ENCODE measurements around the gene EZH1. TPM values are rescaled to one million over a fixed set of nuclear protein-coding genes. Genes with fewer than 3 reads are reported as not detected.

EZH1 gene
- 9.6 and 13.5 TPM in 2 replicates for total RNA-seq

GRCh38 chr17:42744806-42745617, at the start of gene EZH1:
Gene EZH1, minus strand, starts transcription at chr17:42745040. Its CDS starts 16,099 bp downstream, at chr17:42728941.

DNA sequence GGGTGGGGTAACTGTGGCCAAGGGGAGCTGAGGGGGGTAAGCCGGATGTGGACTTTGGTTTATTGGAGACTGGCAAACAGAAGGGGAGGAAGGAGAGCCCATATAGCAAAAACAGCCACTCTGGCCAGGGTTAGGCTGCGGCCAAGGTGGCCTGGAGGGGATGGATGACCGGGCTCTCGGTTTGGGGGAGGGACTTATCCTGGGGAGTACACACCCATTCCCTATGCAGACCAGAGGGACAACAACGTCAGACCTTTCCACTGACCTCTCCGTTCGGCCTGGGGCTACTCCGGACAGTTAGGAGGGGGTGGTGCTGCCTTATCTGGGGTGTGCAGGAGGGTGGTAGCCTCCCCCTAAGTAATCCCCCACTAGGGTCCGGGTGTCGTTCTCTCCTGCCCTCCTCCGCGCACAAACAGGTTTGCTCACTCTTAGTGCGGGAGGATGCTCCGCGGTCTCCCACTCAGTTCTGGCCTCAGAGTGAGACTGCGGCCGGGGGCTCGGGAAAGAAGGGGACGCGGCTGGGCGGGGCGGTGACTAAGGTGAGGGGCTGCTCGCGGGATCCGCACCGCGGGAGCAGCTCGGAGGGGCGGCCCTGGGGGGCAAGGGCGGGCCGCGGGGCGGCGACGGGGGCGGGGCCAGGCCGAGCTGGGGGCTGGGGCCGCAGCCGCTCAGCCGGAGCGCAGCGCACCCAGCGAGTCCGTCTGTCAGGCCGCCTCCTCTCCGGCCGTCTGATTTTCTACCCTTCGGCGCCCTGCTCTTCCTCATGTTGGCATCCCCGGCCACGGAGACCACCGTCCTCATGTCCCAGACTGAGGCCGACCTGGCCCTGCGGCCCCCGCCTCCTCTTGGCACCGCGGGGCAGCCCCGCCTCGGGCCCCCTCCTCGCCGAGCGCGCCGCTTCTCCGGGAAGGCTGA, 35.4 kb upstream of the EZH1 start, which contains the start of gene WNK4:
Gene WNK4 (plus strand): TSS at position 675 of the 915 bp plus-strand sequence. CDS start 89 bp downstream, at position 764.

DNA sequence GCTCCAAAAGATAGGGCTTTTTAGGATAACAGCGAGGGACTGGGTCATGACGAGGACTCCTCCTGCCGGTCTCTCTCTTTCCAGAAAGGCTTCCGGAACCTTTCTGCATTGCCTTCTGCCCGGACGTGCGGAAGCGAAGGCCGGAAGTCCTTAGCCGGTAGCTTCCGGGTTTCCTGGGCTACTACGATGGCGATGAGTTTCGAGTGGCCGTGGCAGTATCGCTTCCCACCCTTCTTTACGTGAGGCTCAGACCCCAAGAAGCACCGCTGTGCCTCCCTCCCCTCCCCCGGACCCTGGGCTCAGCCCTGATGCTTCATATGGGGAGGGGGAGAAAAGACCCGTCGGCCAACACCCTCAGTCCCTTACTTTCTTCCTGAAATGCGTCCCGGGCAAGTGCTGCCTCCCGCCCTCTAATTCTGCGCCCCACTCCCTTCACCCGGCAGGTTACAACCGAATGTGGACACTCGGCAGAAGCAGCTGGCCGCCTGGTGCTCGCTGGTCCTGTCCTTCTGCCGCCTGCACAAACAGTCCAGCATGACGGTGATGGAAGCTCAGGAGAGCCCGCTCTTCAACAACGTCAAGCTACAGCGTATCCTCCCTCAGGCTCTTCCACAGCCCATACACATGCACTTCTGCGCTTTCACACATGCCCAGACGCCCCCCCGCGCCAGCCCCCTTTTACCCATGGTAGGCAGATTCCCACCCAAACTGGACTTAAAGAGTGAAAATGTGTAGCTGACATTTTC, 28.6 kb upstream of the EZH1 start, which contains the start of gene VPS25:
Gene VPS25 (plus strand): TSS at position 160 of the 746 bp plus-strand sequence. CDS start 27 bp downstream, at position 187.

GRCh38 chr17:42760652-42761581, 16.1 kb upstream of the EZH1 start, which contains the start of gene RAMP2:
Gene RAMP2, plus strand, starts transcription at chr17:42761227. Its CDS starts 35 bp downstream, at chr17:42761262.

DNA sequence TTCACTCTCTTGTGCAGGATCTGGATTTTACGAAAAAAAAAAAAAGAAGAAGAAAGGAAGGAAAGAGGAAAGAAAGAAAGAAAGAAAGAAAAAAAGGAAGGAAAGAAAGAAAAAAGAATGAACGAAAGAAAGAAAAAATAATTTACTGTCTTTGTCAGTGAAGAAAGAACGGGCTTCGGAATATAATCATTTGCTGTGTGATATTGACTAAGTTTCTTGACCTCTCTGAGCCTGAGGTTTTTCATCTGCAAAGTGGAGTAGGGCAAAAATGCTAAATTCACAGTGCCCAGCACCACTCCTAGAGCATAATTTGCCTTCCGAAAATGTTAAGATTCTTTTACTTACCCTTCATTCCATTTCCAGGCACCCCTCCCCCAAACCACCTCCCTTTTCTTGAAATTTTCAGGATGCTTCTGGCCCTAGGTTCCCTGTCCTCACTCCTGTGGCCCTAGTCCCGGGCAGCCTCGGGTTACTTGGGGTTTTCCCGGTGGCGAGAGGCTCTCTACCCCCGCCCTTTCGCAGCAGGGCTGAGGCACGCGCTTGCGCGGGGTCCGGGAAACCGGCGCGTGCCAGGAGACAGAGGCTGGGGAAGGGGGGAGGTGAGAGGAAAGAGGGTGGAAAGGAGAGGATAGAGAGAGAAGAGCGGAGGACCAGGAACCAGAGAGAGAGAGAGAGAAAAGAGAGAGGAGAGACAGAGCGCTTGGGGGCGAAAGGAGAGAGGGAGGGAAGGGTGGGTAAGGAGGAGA, 62.7 kb downstream of the EZH1 start, which contains the start of gene CNTNAP1:
Gene CNTNAP1 (plus strand): TSS at position 556 of the 746 bp plus-strand sequence. CDS start 299 bp downstream, outside the sequence.

DNA sequence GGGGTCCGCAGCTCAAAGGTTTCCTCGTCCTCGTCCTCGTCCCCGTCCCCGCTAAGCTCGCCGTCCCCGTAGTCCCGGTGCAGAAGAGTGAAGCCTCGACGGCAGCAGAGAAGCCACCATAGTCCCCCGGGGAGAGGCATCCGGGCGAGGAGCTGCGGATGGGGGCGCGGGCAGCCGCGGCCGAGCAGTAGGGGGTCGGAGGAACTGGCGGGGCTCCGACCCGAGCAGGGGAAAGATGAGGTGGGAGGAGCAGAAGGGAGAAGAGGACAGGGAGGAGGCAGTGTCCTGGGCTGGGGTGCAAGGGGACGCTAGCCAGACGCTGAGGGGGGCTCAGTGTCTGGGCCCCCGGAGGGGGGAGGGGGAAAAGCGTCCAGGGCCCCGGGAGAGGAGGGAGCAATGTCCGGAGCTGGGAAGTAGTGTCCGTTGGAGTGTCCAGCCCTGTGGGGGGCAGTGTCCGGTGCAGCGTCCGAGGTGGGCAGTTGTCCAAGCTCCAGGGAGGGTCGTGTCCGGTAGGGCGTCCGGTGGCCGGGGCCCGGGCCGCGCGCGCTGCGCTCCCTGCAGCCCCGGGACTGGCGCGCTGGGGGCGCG, 68.3 kb downstream of the EZH1 start, which contains the start of gene PLEKHH3:
Gene PLEKHH3 (minus strand): TSS at position 571 of the 588 bp plus-strand sequence. CDS start 431 bp downstream, at position 140.

DNA sequence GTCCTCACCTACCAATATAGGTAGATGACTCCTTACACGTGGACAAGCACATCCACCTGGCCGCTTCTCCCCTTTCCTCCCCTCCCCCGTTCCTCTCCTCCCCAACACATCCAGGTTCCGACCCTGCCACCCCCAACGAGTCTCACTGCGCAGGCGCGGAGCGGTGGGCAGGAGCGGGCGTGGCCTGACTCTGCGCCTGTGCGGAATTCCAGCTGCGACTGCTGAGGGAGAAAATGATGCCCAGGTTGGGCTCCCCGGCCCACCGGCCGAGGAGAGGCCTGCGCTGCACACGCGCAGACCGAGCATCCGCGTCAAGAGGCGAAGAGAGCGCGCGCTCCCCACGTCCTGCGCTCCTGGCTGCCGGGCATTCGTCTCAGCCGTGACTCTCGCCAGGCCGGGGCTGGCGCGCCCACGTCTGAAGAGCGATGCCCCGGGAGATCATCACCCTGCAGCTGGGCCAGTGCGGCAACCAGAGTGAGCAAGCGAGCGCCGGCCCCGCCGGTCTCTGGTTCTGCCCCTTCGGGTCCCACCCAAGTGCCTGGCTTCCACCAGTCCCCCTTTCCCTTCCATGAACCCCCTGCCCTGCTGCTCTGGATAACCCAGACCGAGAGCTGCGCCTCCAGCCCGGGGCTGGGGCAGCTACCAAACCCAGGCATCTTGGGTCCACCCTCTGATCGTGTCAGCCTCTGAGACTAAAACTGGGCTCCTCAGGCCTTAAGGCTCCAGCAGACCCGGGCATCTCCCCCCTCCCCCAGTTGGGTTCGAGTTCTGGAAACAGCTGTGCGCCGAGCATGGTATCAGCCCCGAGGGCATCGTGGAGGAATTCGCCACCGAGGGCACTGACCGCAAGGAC, 85.5 kb downstream of the EZH1 start, which contains the start of gene TUBG2:
Gene TUBG2 (plus strand): TSS at position 206 of the 853 bp plus-strand sequence. CDS start 220 bp downstream, at position 426.

Other genes with a start within 250 kb of the EZH1 start
- 68.9 and 84.5 TPM in 2 replicates for gene NAGLU, start 208.8 kb downstream of the EZH1 start, total RNA-seq
- gene HSD17B1, start 192.1 kb downstream of the EZH1 start, total RNA-seq, result 2.1 and 6.0 TPM in 2 replicates
- 15.7 and 33.8 TPM in 2 replicates for gene COASY, start 182.9 kb downstream of the EZH1 start, total RNA-seq
- gene MLX, start 177.9 kb downstream of the EZH1 start, total RNA-seq, result 30.8 and 35.6 TPM in 2 replicates
- 1.6 and 2.2 TPM in 2 replicates for gene PSMC3IP, start 167.3 kb downstream of the EZH1 start, total RNA-seq
- gene RETREG3, start 135.7 kb downstream of the EZH1 start, total RNA-seq, result 48.9 and 51.7 TPM in 2 replicates
- 43.9 and 57.3 TPM in 2 replicates for gene TUBG1, start 135.4 kb downstream of the EZH1 start, total RNA-seq
- 10.9 and 11.2 TPM in 2 replicates for gene TUBG2, start 85.8 kb downstream of the EZH1 start, total RNA-seq
- gene PLEKHH3, start 68.0 kb downstream of the EZH1 start, total RNA-seq, result 19.6 and 19.9 TPM in 2 replicates
- 1.3 and 7.8 TPM in 2 replicates for gene CCR10, start 63.2 kb downstream of the EZH1 start, total RNA-seq
- 25.3 and 49.4 TPM in 2 replicates for gene CNTNAP1, start 62.5 kb downstream of the EZH1 start, total RNA-seq
- gene RAMP2, start 16.2 kb upstream of the EZH1 start, total RNA-seq, result 0.65 and 1.4 TPM in 2 replicates
- 77.3 and 82.1 TPM in 2 replicates for gene VPS25, start 28.4 kb upstream of the EZH1 start, total RNA-seq
- 2.0 and 4.1 TPM in 2 replicates for gene WNK4, start 35.6 kb upstream of the EZH1 start, total RNA-seq
- gene COA3, start 53.7 kb upstream of the EZH1 start, total RNA-seq, result 64.2 and 69.5 TPM in 2 replicates
- not detected in 2 replicates for gene CNTD1, start 53.8 kb upstream of the EZH1 start, total RNA-seq
- gene BECN1, start 79.2 kb upstream of the EZH1 start, total RNA-seq, result 68.6 and 74.5 TPM in 2 replicates
- 67.7 and 107 TPM in 2 replicates for gene PSME3, start 88.4 kb upstream of the EZH1 start, total RNA-seq
- 0.65 TPM in 1 of 2 replicates, not detected in the other for gene AOC2, start 99.5 kb upstream of the EZH1 start, total RNA-seq
- gene AOC3, start 106.2 kb upstream of the EZH1 start, total RNA-seq, result not detected in 2 replicates
- gene G6PC1, start 155.8 kb upstream of the EZH1 start, total RNA-seq, result not detected in 2 replicates
- 23.5 and 32.2 TPM in 2 replicates for gene AARSD1, start 219.4 kb upstream of the EZH1 start, total RNA-seq
- gene PTGES3L, start 235.0 kb upstream of the EZH1 start, total RNA-seq, result not detected in 2 replicates
- 7.6 and 9.0 TPM in 2 replicates for gene RUNDC1, start 235.5 kb upstream of the EZH1 start, total RNA-seq